Glutamatergic neuron (in vitro differentiated cells): ENCODE data around the gene REPS2. TPM values are rescaled to one million over a fixed set of nuclear protein-coding genes. Genes with fewer than 3 reads are reported as not detected.

Experiments used
- DNase-seq: peaks from one replicate; pipeline ENCODE4 v3.0.0; 2022
- H3K27ac Mint-ChIP-seq: one replicate; pipeline ENCODE4 v1.8.0; 2020; ENCODE audit warnings: mild to moderate bottlenecking, mixed read lengths, inconsistent platforms; ENCODE audit not compliant: unreplicated experiment
- H3K27me3 Mint-ChIP-seq: one replicate; pipeline ENCODE4 v1.8.0; 2020; ENCODE audit warnings: mild to moderate bottlenecking, moderate library complexity, mixed read lengths, inconsistent platforms; ENCODE audit not compliant: unreplicated experiment
- H3K36me3 Mint-ChIP-seq: one replicate; pipeline ENCODE4 v1.8.0; 2020; ENCODE audit warnings: mild to moderate bottlenecking, mixed read lengths, inconsistent platforms; ENCODE audit not compliant: unreplicated experiment
- H3K4me1 Mint-ChIP-seq: one replicate; pipeline ENCODE4 v1.8.0; 2020; ENCODE audit warnings: mild to moderate bottlenecking, low read depth, mixed read lengths, inconsistent platforms; ENCODE audit not compliant: unreplicated experiment
- H3K4me3 Mint-ChIP-seq: one replicate; pipeline ENCODE4 v1.8.0; 2020; ENCODE audit warnings: mild to moderate bottlenecking, mixed read lengths, inconsistent platforms; ENCODE audit not compliant: unreplicated experiment
- H3K9me3 Mint-ChIP-seq: one replicate; pipeline ENCODE4 v1.8.0; 2020; ENCODE audit warnings: mild to moderate bottlenecking, moderate library complexity, mixed read lengths, inconsistent platforms; ENCODE audit not compliant: unreplicated experiment
- total RNA-seq: library from RNA; stranded (reverse); fragmentation: NEBNext Ultra II Directional; extraction: Animal tissue kit (Norgen Biotek cat#: 25700); gene quantifications from one replicate; pipeline ENCODE4 v1.2.1, GENCODE V29; 2021; ENCODE audit not compliant: unreplicated experiment
- TF ChIP-seq, protein P1 (sequence below): fragments of 200-600 bp; sonication (generic); IDR thresholded peaks from one replicate; pipeline ENCODE4 v1.5.0; 2021; ENCODE audit not compliant: partially characterized antibody, unreplicated experiment

REPS2 gene
- total RNA-seq, 1 donor from 2014 or later = 3.1 TPM

- peaks cover 2% of the 10 kb centered on the region for H3K9me3 Mint-ChIP-seq
- H3K36me3 Mint-ChIP-seq = no peaks in the 10 kb centered on the region
- H3K4me1 Mint-ChIP-seq = no peaks in the 10 kb centered on the region
- TF ChIP-seq, protein P1, sequence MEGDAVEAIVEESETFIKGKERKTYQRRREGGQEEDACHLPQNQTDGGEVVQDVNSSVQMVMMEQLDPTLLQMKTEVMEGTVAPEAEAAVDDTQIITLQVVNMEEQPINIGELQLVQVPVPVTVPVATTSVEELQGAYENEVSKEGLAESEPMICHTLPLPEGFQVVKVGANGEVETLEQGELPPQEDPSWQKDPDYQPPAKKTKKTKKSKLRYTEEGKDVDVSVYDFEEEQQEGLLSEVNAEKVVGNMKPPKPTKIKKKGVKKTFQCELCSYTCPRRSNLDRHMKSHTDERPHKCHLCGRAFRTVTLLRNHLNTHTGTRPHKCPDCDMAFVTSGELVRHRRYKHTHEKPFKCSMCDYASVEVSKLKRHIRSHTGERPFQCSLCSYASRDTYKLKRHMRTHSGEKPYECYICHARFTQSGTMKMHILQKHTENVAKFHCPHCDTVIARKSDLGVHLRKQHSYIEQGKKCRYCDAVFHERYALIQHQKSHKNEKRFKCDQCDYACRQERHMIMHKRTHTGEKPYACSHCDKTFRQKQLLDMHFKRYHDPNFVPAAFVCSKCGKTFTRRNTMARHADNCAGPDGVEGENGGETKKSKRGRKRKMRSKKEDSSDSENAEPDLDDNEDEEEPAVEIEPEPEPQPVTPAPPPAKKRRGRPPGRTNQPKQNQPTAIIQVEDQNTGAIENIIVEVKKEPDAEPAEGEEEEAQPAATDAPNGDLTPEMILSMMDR = no peak
- H3K4me3 Mint-ChIP-seq = no peak overlapping the region
- DNase-seq = peak; percentile 18
- H3K27ac Mint-ChIP-seq = no peak overlapping the region
- no peaks in the 10 kb centered on the region for H3K27me3 Mint-ChIP-seq
Measured at GRCh38 chrX:17174671-17175070, 228.2 kb downstream of the REPS2 start.

- Mint-ChIP-seq H3K9me3 (no peaks in the 10 kb centered on the region), H3K4me1 (no peaks in the 10 kb centered on the region), H3K27ac (no peak overlapping the region), H3K27me3 (no peaks in the 10 kb centered on the region), H3K36me3 (no peaks in the 10 kb centered on the region), H3K4me3 (no peak overlapping the region)
- TF ChIP-seq, protein P1 = no peak
- DNase-seq = no peak
Measured at GRCh38 chrX:17182317-17182716, 235.9 kb downstream of the REPS2 start.

GRCh38 chrX:17183566-17183965, 237.1 kb downstream of the REPS2 start:
- Mint-ChIP-seq H3K4me1 (no peaks in the 10 kb centered on the region), H3K27ac (no peak overlapping the region), H3K36me3 (no peaks in the 10 kb centered on the region), H3K4me3 (no peak overlapping the region), H3K27me3 (no peaks in the 10 kb centered on the region), H3K9me3 (no peaks in the 10 kb centered on the region)
- DNase-seq = no peak
- TF ChIP-seq, protein P1 = no peak

DNA sequence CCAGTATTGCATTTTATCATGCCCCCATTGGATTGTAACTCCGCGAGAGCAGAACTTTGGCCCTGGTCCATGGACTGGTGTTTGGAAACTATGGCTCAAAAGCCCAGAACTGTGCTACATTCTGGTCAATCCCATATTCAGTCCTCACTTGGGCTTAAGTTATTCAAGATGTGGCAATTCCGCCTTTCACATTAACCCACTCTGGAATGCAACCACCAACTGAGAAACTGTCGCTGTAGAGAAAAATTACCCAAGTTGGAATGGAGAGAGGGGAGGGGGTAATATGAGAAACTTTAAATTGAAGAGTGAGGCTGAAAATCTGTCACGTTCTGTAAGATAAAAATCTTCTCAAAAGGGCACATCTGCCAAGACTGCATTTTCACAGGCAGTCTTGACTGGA, 239.0 kb downstream of the REPS2 start:
- Mint-ChIP-seq H3K27me3 (no peaks in the 10 kb centered on the region), H3K4me1 (no peaks in the 10 kb centered on the region), H3K36me3 (no peaks in the 10 kb centered on the region), H3K9me3 (no peaks in the 10 kb centered on the region), H3K27ac (no peak overlapping the region), H3K4me3 (no peak overlapping the region)
- TF ChIP-seq, protein P1 = no peak
- DNase-seq = no peak

DNA sequence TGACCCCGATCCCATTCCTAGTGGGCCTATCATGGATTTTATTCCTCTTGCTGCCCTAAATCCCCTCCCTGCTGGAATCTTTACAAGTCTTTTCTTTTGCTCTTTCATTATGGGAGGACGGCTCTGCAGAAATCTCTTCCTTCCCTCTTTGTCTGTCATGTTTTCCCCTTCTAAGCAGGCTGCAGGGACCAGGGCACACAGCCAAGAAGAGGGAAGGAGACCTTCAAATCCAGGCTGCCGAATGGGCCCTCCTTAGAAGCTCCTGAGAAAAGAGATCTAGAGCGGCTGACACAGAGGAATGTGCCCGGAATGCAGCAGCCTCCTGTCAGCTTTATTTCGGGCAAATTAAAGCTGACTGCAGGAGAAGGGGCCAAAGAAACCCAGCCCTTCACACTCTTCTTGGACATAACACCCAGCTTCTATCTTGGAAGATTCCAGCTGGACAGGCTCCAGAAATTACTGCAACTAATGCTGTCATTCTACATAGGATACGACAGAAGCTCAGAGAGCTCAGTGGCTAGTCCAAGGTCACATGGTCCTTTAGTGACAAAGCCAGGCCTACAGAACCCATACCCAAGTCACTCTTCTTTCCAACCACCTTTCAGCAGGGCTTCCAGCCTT, 240.8 kb downstream of the REPS2 start:
- H3K27me3 Mint-ChIP-seq = peaks cover 2% of the 10 kb centered on the region
- no peaks in the 10 kb centered on the region for H3K4me1 Mint-ChIP-seq
- TF ChIP-seq, protein P1 = no peak
- no peak for DNase-seq
- no peaks in the 10 kb centered on the region for H3K36me3 Mint-ChIP-seq
- no peaks in the 10 kb centered on the region for H3K9me3 Mint-ChIP-seq
- no peak overlapping the region for H3K27ac Mint-ChIP-seq
- no peak overlapping the region for H3K4me3 Mint-ChIP-seq
